ENCODE measurements around the gene AAMDC.
"Not testable (repeated sequence)": the region's sequence is repeated elsewhere in the genome, so short reads cannot be mapped to it uniquely, and the experiment has no call there.

AAMDC gene

DNA sequence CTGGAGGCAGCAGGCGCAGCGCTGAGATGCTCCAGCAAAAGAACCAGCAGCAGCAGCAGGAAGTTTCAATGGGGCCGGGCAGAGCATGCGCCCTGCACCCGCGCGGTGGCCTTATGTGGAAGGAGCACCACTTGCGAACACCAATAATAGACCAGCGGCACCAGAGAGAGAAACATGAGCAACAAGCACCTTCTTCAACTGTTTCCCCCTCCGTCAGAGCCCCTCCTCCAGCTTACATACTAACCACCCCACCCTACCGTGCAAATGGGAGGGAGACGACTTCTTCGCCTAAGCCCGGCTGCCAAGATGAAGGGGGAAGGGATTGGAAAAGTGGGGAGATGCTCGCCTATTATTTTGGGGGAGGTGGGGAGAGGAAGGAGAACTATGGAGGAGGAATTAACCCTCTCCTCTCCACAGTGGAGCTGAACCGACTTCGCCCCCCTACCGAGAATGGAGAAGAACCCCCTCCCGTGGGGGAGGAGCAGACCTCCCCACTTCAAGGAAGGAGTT, 1.5 kb upstream of the AAMDC start:
- Histone ChIP-seq H3K4me1 (ENCODE audit: control insufficient read depth, insufficient read depth, low read depth, low read length) (peaks cover 9% of the 10 kb centered on the region), H2BK120ac (ENCODE audit: low read depth, low read length) (peak overlapping the region; percentile 95), H3K9me3 (ENCODE audit: control insufficient read depth, low read length) (no peaks in the 10 kb centered on the region), H3K18ac (ENCODE audit: low read depth in 1 of 2, low read length in 2 of 2) (peak overlapping the region in 1 of 2 experiments; percentile 92), H3K4me3 (ENCODE audit: insufficient read depth in 1 of 2, low read depth in 1 of 2, low read length in 2 of 2) (peak overlapping the region; percentile 88 to 100), H2BK15ac (ENCODE audit: low read depth, poor library complexity, severe bottlenecking) (no peak overlapping the region), H3K27me3 (ENCODE audit: control insufficient read depth in 1 of 2, insufficient read depth in 1 of 2, low read length in 2 of 2) (no peaks in the 10 kb centered on the region), H3K9ac (ENCODE audit: low read length) (peak overlapping the region; percentile 94), H3K4me2 (ENCODE audit: low read length, poor library complexity, severe bottlenecking) (peak overlapping the region; percentile 80), H2AFZ (ENCODE audit: low read depth, low read length) (peak overlapping the region; percentile 10), H2AK5ac (ENCODE audit: low read length, severe bottlenecking) (peak overlapping the region; percentile 46), H4K91ac (ENCODE audit: low read length) (no peak overlapping the region), H4K8ac (ENCODE audit: low read length) (peak overlapping the region; percentile 5), H3K79me1 (replicated peaks; ENCODE audit: low read length, poor library complexity, severe bottlenecking) (peaks cover 2% of the 10 kb centered on the region), H2BK12ac (ENCODE audit: low read length in 2 of 2) (no peak overlapping the region), H3K4ac (ENCODE audit: low read depth in 1 of 2, low read length in 2 of 2) (peak overlapping the region in 1 of 2 experiments; percentile 98), H3K14ac (ENCODE audit: low read length in 2 of 2) (peak overlapping the region in 1 of 2 experiments; percentile 18), H2BK5ac (ENCODE audit: low read depth, low read length, poor library complexity, severe bottlenecking) (peak overlapping the region; percentile 99), H3K23ac (ENCODE audit: low read length in 2 of 2) (peak overlapping the region in 1 of 2 experiments; percentile 70), H3K27ac (ENCODE audit: low read length, poor library complexity, severe bottlenecking) (peak overlapping the region; percentile 94), H3K36me3 (ENCODE audit: control insufficient read depth in 1 of 2, insufficient read depth in 2 of 2, low read depth in 1 of 2, low read length in 2 of 2) (no peaks in the 10 kb centered on the region)
- 0% methylated on average over 13 of the region's 19 CpGs for WGBS
- peak; percentile 94 for DNase-seq

DNA sequence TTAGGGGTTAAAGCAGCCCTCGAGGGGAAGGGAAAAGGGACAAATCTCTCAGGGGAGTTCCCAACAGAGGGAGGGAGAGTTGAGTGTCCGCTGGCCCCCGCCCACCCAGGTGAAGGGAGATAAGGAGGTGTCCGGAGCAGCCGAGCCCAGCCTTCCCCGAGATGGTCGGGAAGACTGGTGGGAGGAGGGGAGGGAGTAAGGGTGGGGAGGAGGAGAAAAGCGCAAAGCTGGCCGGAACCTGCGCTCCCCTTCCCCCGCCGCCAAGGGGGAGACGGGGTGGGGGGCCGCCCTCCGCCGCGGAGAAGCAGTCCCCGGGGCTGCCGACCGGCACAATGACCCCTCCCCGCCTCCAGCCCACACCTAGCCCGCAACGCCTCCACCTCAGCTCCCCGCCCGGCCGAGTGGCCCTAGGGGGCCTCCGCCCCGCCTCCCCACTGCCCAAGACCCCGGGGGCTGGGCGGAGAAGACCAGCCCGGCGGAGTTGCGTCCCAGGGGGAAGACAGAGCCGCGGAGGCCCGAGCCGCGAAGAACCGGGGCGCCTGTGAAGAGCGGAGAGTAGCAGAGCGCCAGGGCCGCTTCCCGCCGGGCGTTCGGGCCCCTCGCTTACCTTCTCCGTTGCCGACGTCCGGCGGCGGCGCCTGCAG, 901 bp upstream of the AAMDC start:
- H4K8ac ChIP-seq (ENCODE audit: low read length), result peak overlapping the region; percentile 94
- H2BK5ac ChIP-seq (ENCODE audit: low read depth, low read length, poor library complexity, severe bottlenecking), result peak overlapping the region; percentile 99
- H3K23ac ChIP-seq (ENCODE audit: low read length in 2 of 2), result peak overlapping the region; percentile 98 to 99
- H3K27ac ChIP-seq (ENCODE audit: low read length, poor library complexity, severe bottlenecking), result peak overlapping the region; percentile 94
- H2AFZ ChIP-seq (ENCODE audit: low read depth, low read length), result peak overlapping the region; percentile 94
- H2BK120ac ChIP-seq (ENCODE audit: low read depth, low read length), result peak overlapping the region; percentile 95
- no peaks in the 10 kb centered on the region for H3K36me3 ChIP-seq (ENCODE audit: control insufficient read depth in 1 of 2, insufficient read depth in 2 of 2, low read depth in 1 of 2, low read length in 2 of 2)
- peak overlapping the region; percentile 90 for H4K91ac ChIP-seq (ENCODE audit: low read length)
- H3K79me1 ChIP-seq (replicated peaks; ENCODE audit: low read length, poor library complexity, severe bottlenecking), result peaks cover 4% of the 10 kb centered on the region
- H2AK5ac ChIP-seq (ENCODE audit: low read length, severe bottlenecking), result peak overlapping the region; percentile 54
- H3K4ac ChIP-seq (ENCODE audit: low read depth in 1 of 2, low read length in 2 of 2), result peak overlapping the region; percentile 97 to 98
- H3K9ac ChIP-seq (ENCODE audit: low read length), result peak overlapping the region; percentile 94
- peak; percentile 61 for DNase-seq
- H3K9me3 ChIP-seq (ENCODE audit: control insufficient read depth, low read length), result no peaks in the 10 kb centered on the region
- H3K27me3 ChIP-seq (ENCODE audit: control insufficient read depth in 1 of 2, insufficient read depth in 1 of 2, low read length in 2 of 2), result no peaks in the 10 kb centered on the region
- peak overlapping the region in 1 of 2 experiments; percentile 93 for H2BK12ac ChIP-seq (ENCODE audit: low read length in 2 of 2)
- H2BK15ac ChIP-seq (ENCODE audit: low read depth, poor library complexity, severe bottlenecking), result peak overlapping the region; percentile 99
- peak overlapping the region; percentile 92 to 93 for H3K18ac ChIP-seq (ENCODE audit: low read depth in 1 of 2, low read length in 2 of 2)
- H3K4me3 ChIP-seq (ENCODE audit: insufficient read depth in 1 of 2, low read depth in 1 of 2, low read length in 2 of 2), result peak overlapping the region; percentile 88 to 100
- H3K4me2 ChIP-seq (ENCODE audit: low read length, poor library complexity, severe bottlenecking), result peak overlapping the region; percentile 80
- peaks cover 9% of the 10 kb centered on the region for H3K4me1 ChIP-seq (ENCODE audit: control insufficient read depth, insufficient read depth, low read depth, low read length)
- H3K14ac ChIP-seq (ENCODE audit: low read length in 2 of 2), result peak overlapping the region in 1 of 2 experiments; percentile 99
- under 1% methylated on average over 40 of the region's 55 CpGs for WGBS

DNA sequence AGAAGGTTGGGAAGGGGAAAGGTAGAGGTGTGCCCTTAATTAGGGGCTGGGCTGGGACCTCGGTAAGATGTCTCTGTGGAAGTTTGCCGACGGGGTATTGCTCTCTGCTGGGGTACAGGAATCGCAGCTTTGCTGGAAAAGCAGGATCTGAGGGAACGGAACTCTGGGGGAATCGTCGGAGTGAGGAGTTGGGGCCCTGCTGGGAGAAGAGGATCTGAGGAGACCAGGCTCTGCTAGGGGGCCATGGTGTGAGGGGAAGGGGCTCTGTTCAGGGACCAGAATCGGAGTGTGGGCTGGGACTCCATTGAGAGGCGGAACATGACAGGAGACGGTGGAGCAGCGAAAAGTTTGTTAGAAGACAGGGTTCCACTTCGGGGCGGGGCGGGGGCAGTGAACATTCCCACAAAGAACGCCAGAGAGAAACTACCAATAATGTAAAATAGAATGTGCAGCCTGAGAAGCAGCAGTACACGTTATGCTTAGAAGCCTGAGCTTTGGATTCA, 456 bp downstream of the AAMDC start:
- H4K91ac ChIP-seq (ENCODE audit: low read length), result no peak overlapping the region
- peak overlapping the region; percentile 41 to 46 for H3K18ac ChIP-seq (ENCODE audit: low read depth in 1 of 2, low read length in 2 of 2)
- WGBS, result under 1% methylated on average over 9 of the region's 16 CpGs
- peak overlapping the region; percentile 37 for H2BK120ac ChIP-seq (ENCODE audit: low read depth, low read length)
- no peak overlapping the region for H2BK5ac ChIP-seq (ENCODE audit: low read depth, low read length, poor library complexity, severe bottlenecking)
- no peak overlapping the region for H2AK5ac ChIP-seq (ENCODE audit: low read length, severe bottlenecking)
- H2BK15ac ChIP-seq (ENCODE audit: low read depth, poor library complexity, severe bottlenecking), result no peak overlapping the region
- H3K9me3 ChIP-seq (ENCODE audit: control insufficient read depth, low read length), result no peaks in the 10 kb centered on the region
- no peaks in the 10 kb centered on the region for H3K36me3 ChIP-seq (ENCODE audit: control insufficient read depth in 1 of 2, insufficient read depth in 2 of 2, low read depth in 1 of 2, low read length in 2 of 2)
- H3K27me3 ChIP-seq (ENCODE audit: control insufficient read depth in 1 of 2, insufficient read depth in 1 of 2, low read length in 2 of 2), result no peaks in the 10 kb centered on the region
- H3K4ac ChIP-seq (ENCODE audit: low read depth in 1 of 2, low read length in 2 of 2), result no peak overlapping the region
- peak overlapping the region; percentile 15 for H2AFZ ChIP-seq (ENCODE audit: low read depth, low read length)
- H3K14ac ChIP-seq (ENCODE audit: low read length in 2 of 2), result peak overlapping the region in 1 of 2 experiments; percentile 18
- peaks cover 9% of the 10 kb centered on the region for H3K4me1 ChIP-seq (ENCODE audit: control insufficient read depth, insufficient read depth, low read depth, low read length)
- H4K8ac ChIP-seq (ENCODE audit: low read length), result no peak overlapping the region
- peak overlapping the region; percentile 80 for H3K27ac ChIP-seq (ENCODE audit: low read length, poor library complexity, severe bottlenecking)
- H3K23ac ChIP-seq (ENCODE audit: low read length in 2 of 2), result no peak overlapping the region
- peak overlapping the region; percentile 97 for H3K9ac ChIP-seq (ENCODE audit: low read length)
- no peak overlapping the region for H2BK12ac ChIP-seq (ENCODE audit: low read length in 2 of 2)
- peak; percentile 48 for DNase-seq
- H3K79me1 ChIP-seq (replicated peaks; ENCODE audit: low read length, poor library complexity, severe bottlenecking), result peaks cover 6% of the 10 kb centered on the region
- H3K4me2 ChIP-seq (ENCODE audit: low read length, poor library complexity, severe bottlenecking), result peak overlapping the region; percentile 93
- H3K4me3 ChIP-seq (ENCODE audit: insufficient read depth in 1 of 2, low read depth in 1 of 2, low read length in 2 of 2), result peak overlapping the region; percentile 69 to 99

DNA sequence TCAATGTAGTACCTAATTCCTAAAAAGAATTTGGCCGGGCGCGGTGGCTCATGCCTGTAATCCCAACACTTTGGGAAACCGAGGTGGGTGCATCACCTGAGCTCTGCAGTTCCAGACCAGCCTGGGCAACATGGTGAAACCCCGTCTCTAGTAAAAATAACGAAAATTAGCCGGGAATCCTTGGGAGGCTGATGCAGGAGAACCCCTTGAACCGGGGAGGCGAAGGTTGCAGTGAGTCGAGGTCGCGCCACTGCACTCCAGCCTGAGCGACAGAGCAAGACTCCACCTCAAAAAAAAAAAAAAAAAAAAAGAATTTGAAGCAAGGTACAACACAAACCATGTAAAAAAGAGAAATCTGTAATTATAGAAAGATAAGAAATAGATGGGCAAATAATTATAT, 1.2 kb downstream of the AAMDC start:
- peak overlapping the region; percentile 57 for H3K4me2 ChIP-seq (ENCODE audit: low read length, poor library complexity, severe bottlenecking)
- not testable (repeated sequence) for H2BK5ac ChIP-seq (ENCODE audit: low read depth, low read length, poor library complexity, severe bottlenecking); H3K27ac ChIP-seq (ENCODE audit: low read length, poor library complexity, severe bottlenecking); H3K9me3 ChIP-seq (ENCODE audit: control insufficient read depth, low read length); DNase-seq; H3K4ac ChIP-seq (ENCODE audit: low read depth in 1 of 2, low read length in 2 of 2); H4K91ac ChIP-seq (ENCODE audit: low read length); H2AK5ac ChIP-seq (ENCODE audit: low read length, severe bottlenecking); H3K23ac ChIP-seq (ENCODE audit: low read length in 2 of 2); H3K4me1 ChIP-seq (ENCODE audit: control insufficient read depth, insufficient read depth, low read depth, low read length); H3K36me3 ChIP-seq (ENCODE audit: control insufficient read depth in 1 of 2, insufficient read depth in 2 of 2, low read depth in 1 of 2, low read length in 2 of 2); H3K14ac ChIP-seq (ENCODE audit: low read length in 2 of 2); H3K27me3 ChIP-seq (ENCODE audit: control insufficient read depth in 1 of 2, insufficient read depth in 1 of 2, low read length in 2 of 2); H2AFZ ChIP-seq (ENCODE audit: low read depth, low read length); H2BK12ac ChIP-seq (ENCODE audit: low read length in 2 of 2); H3K18ac ChIP-seq (ENCODE audit: low read depth in 1 of 2, low read length in 2 of 2); H3K79me1 ChIP-seq (replicated peaks; ENCODE audit: low read length, poor library complexity, severe bottlenecking); H2BK15ac ChIP-seq (ENCODE audit: low read depth, poor library complexity, severe bottlenecking)
- peak overlapping the region; percentile 7 for H2BK120ac ChIP-seq (ENCODE audit: low read depth, low read length)
- peak overlapping the region in 1 of 2 experiments; percentile 99 for H3K4me3 ChIP-seq (ENCODE audit: insufficient read depth in 1 of 2, low read depth in 1 of 2, low read length in 2 of 2)
- H4K8ac ChIP-seq (ENCODE audit: low read length), result peak overlapping the region; percentile 23
- peak overlapping the region; percentile 97 for H3K9ac ChIP-seq (ENCODE audit: low read length)
- WGBS, result 75% methylated on average over 7 of the region's 13 CpGs

Measured in mesenchymal stem cell (in vitro differentiated cells and primary cell).